HCT116 (cell line): ENCODE results near the gene SLC9A9. TPM values are rescaled to one million over a fixed set of nuclear protein-coding genes. Genes with fewer than 3 reads are reported as not detected.
A peak's percentile ranks its signal among the peaks of the same experiment; 100 is the strongest.

Experiments
- ATAC-seq: fragments of 200-7000 bp; cut with Tn5 transposase; 2 replicates; pipeline ENCODE4 v1.9.1; 2020; ENCODE audit warnings: mild to moderate bottlenecking, moderate library complexity
- BruUV-seq: library from RNA; stranded (reverse); fragments of 400-500 nt; replicated peaks from 2 replicates; lab custom pipeline; 2021; lab: Mats Ljungman, UMichigan
- CTCF ChIA-PET: fragments of 300-600 bp; sonication (Branson Sonifier 250); formaldehyde crosslinking; loops from one replicate; lab custom pipeline; 2021; ENCODE audit warnings: antibody characterized with exemption; lab: Charles Lee
- POLR2A ChIA-PET: fragments of 300-600, 350-600 bp; sonication (Branson Sonifier 250); formaldehyde crosslinking; loops from one replicate; lab custom pipeline; 2021; ENCODE audit warnings: antibody characterized with exemption; lab: Charles Lee
- RAD21 ChIA-PET, 2 experiments: fragments of 300-600 bp; sonication (Branson Sonifier 250); formaldehyde crosslinking; loops; one replicate each; lab custom pipeline; 2023; ENCODE audit warnings: low total read pairs in 2 of 2; ENCODE audit not compliant: uncharacterized antibody in 2 of 2, unreplicated experiment in 2 of 2, low non-redundant PET in 1 of 2; lab: Charles Lee
- DNase-seq: peaks from one replicate; pipeline ENCODE4 v3.0.0-alpha.2; 2010; ENCODE audit warnings: low read depth, low spot score
- H2AFZ ChIP-seq: fragments of 200-600 bp; shearing (Covaris generic), sonication (generic); 2 replicates; pipeline ENCODE4 v1.6.1; 2017; ENCODE audit warnings: low read depth, mixed run types, mixed read lengths, antibody characterized with exemption, low read length; ENCODE audit not compliant: poor library complexity, severe bottlenecking
- H3K27ac ChIP-seq: 2 replicates; pipeline ENCODE4 v1.5.1; 2012; ENCODE audit warnings: low read depth, low read length
- H3K27me3 ChIP-seq: fragments of 200-600 bp; sonication (generic); 2 replicates; pipeline ENCODE4 v1.6.1; 2016; ENCODE audit warnings: mixed run types, low read length, mixed read lengths; ENCODE audit not compliant: insufficient read depth
- H3K36me3 ChIP-seq, 2 experiments: fragments of 200-500 bp in 1 of 2; fragments of 200-600 bp in 1 of 2; sonication (Bioruptor generic) in 1 of 2; sonication (generic) in 1 of 2; 2 replicates each; pipeline versions ENCODE4 v1.5.1 to v1.6.1; 2014 to 2016; ENCODE audit warnings: low read length in 2 of 2, inconsistent platforms in 1 of 2, mixed read lengths in 1 of 2, mixed run types in 1 of 2; ENCODE audit not compliant: insufficient read depth in 2 of 2, control insufficient read depth in 1 of 2
- H3K4me1 ChIP-seq, 2 experiments: fragments of 200-600 bp in 1 of 2; sonication (generic) in 1 of 2; 2 replicates each; pipeline versions ENCODE4 v1.5.1 to v1.6.1; 2012 to 2017; ENCODE audit warnings: low read length in 2 of 2, inconsistent platforms in 1 of 2, mild to moderate bottlenecking in 1 of 2, mixed read lengths in 1 of 2, mixed run types in 1 of 2, moderate library complexity in 1 of 2; ENCODE audit not compliant: insufficient read depth in 2 of 2, control insufficient read depth in 1 of 2
- H3K4me2 ChIP-seq: fragments of 200-600 bp; sonication (generic); 2 replicates; pipeline ENCODE4 v1.6.1; 2017; ENCODE audit warnings: mixed run types, low read length, mixed read lengths
- H3K4me3 ChIP-seq, 2 experiments: fragments of 200-600 bp in 1 of 2; sonication (generic) in 1 of 2; replicated peaks in 1 of 2; 2 replicates each; pipeline ENCODE4 v1.5.1; 2011 to 2016; ENCODE audit warnings: low read length in 2 of 2, control low read depth in 1 of 2, low read depth in 1 of 2, mild to moderate bottlenecking in 1 of 2, mixed read lengths in 1 of 2, mixed run types in 1 of 2
- H3K79me2 ChIP-seq: fragments of 200-600 bp; sonication (generic); 2 replicates; pipeline ENCODE4 v1.6.1; 2017; ENCODE audit warnings: mild to moderate bottlenecking, mixed run types, low read length, moderate library complexity, mixed read lengths; ENCODE audit not compliant: insufficient read depth
- H3K9ac ChIP-seq: fragments of 200-600 bp; sonication (generic); 2 replicates; pipeline ENCODE4 v1.6.1; 2016; ENCODE audit warnings: low read length, mixed read lengths
- H3K9me2 ChIP-seq: fragments of 200-600 bp; sonication (generic), shearing (Covaris generic); 2 replicates; pipeline ENCODE4 v1.6.1; 2017; ENCODE audit warnings: mixed run types, mild to moderate bottlenecking, moderate library complexity; ENCODE audit not compliant: insufficient read depth
- H3K9me3 ChIP-seq, 2 experiments: fragments of 200-500 bp in 1 of 2; fragments of 200-600 bp in 1 of 2; sonication (Bioruptor generic) in 1 of 2; sonication (generic) in 1 of 2; 2 replicates each; pipeline ENCODE4 v1.6.1; 2014 to 2017; ENCODE audit warnings: low read length in 2 of 2, mixed read lengths in 2 of 2, inconsistent platforms in 1 of 2, low read depth in 1 of 2, mild to moderate bottlenecking in 1 of 2, mixed run types in 1 of 2, moderate library complexity in 1 of 2; ENCODE audit not compliant: control insufficient read depth in 1 of 2, insufficient read depth in 1 of 2
- H4K20me1 ChIP-seq: fragments of 200-600 bp; sonication (generic), shearing (Covaris generic); 2 replicates; pipeline ENCODE4 v1.6.1; 2017; ENCODE audit warnings: mixed run types, mild to moderate bottlenecking, moderate library complexity; ENCODE audit not compliant: insufficient read depth
- ATF3 ChIP-seq: IDR thresholded peaks from 2 replicates; pipeline ENCODE4 v1.6.1; 2012
- CBX3 ChIP-seq: IDR thresholded peaks from 2 replicates; pipeline ENCODE4 v1.6.1; 2012; ENCODE audit warnings: low read depth
- CEBPB ChIP-seq: IDR thresholded peaks from 2 replicates; pipeline ENCODE4 v1.6.1; 2012; ENCODE audit warnings: low read depth
- FOSL1 ChIP-seq: IDR thresholded peaks from 2 replicates; pipeline ENCODE4 v1.6.1; 2012; ENCODE audit warnings: low read depth
- POLR2A ChIP-seq: IDR thresholded peaks from 2 replicates; pipeline ENCODE4 v1.7.0; 2011; ENCODE audit warnings: borderline replicate concordance; ENCODE audit not compliant: insufficient read depth, insufficient read length; ENCODE audit errors: extremely low read depth
- POLR2AphosphoS5 ChIP-seq: IDR thresholded peaks from 2 replicates; pipeline ENCODE4 v1.6.1; 2011; ENCODE audit warnings: mild to moderate bottlenecking, low read depth, low read length, moderate library complexity
- SRF ChIP-seq: IDR thresholded peaks from 2 replicates; pipeline ENCODE4 v1.6.1; 2012; ENCODE audit warnings: low read depth
- TCF7L2 ChIP-seq: IDR thresholded peaks from 2 replicates; pipeline ENCODE4 v1.7.0; 2011; ENCODE audit warnings: borderline replicate concordance, inconsistent platforms; ENCODE audit not compliant: insufficient read depth, insufficient read length; ENCODE audit errors: extremely low read depth
- YY1 ChIP-seq: IDR thresholded peaks from 2 replicates; pipeline ENCODE4 v1.6.1; 2011; ENCODE audit warnings: low read length, low read depth, moderate library complexity, mild to moderate bottlenecking; ENCODE audit not compliant: insufficient replicate concordance; ENCODE audit errors: extremely low read depth
- intact Hi-C: fragments of 100-400 bp; cut with micrococcal nuclease; formaldehyde crosslinking; loops from 2 replicates; pipeline ENCODE4 v1.10.0; 2022
- total RNA-seq: library from RNA; stranded (reverse); gene quantifications from one replicate; pipeline ENCODE4 v1.2.1, GENCODE V29; 2021; ENCODE audit not compliant: unreplicated experiment
- TF ChIP-seq, protein P1 (sequence below): IDR thresholded peaks from 2 replicates; pipeline ENCODE4 v1.6.1; 2011; ENCODE audit warnings: mild to moderate bottlenecking, low read length, moderate library complexity; ENCODE audit not compliant: insufficient replicate concordance; ENCODE audit errors: extremely low read depth
- TF ChIP-seq, protein P2 (sequence below): IDR thresholded peaks from 2 replicates; pipeline ENCODE4 v1.6.1; 2012; ENCODE audit warnings: low read depth
- TF ChIP-seq, protein P3 (sequence below), 3 experiments: fragments of 200-600 bp in 1 of 3; sonication (generic) in 1 of 3; IDR thresholded peaks in 2 of 3; conservative IDR thresholded peaks in 1 of 3; 2 replicates each; pipeline ENCODE4 v1.5.1; 2012 to 2017; ENCODE audit warnings: low read depth in 2 of 3, low read length in 2 of 3, antibody characterized with exemption in 1 of 3, borderline replicate concordance in 1 of 3, control low read depth in 1 of 3, mild to moderate bottlenecking in 1 of 3, mixed read lengths in 1 of 3, mixed run types in 1 of 3, moderate library complexity in 1 of 3; ENCODE audit not compliant: insufficient read depth in 1 of 3

Gene SLC9A9
- total RNA-seq, 1 experiment from 2014 or later: 0.20 TPM

DNA sequence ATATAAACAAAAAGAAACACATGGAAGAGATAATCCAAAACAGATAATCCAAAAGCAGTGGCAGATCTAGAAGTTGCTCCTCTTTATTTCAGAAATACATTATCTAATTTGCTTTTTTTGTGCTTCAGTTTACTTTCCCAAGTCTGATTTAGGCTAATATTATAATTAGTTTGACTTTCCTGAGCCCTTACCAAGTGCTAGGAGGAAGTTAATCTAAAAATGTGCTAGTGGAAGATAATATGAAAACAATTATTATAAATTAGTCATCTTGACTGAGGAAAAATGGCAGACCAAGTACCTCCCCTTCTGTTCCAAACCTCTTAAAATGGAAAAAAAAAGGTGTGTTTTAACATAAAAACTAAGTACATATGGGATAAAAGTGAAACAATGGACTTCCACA is 17.5 kb downstream of the SLC9A9 start:
- Histone ChIP-seq H3K4me1 (peaks cover 5 to 12% of the 10 kb centered on the region in 2 experiments; a peak in 3 of 4 replicates), H3K36me3 (no peaks in the 10 kb centered on the region), H3K4me2 (peak overlapping the region; percentile 35), H3K9me2 (no peaks in the 10 kb centered on the region), H2AFZ (peak overlapping the region; percentile 84), H3K27me3 (no peaks in the 10 kb centered on the region), H3K9me3 (no peaks in the 10 kb centered on the region), H3K9ac (no peak overlapping the region), H3K27ac (no peak overlapping the region), H4K20me1 (no peaks in the 10 kb centered on the region), H3K79me2 (no peaks in the 10 kb centered on the region), H3K4me3 (no peak overlapping the region)
- ChIA-PET POLR2A (no interaction called here), CTCF (no interaction called here), RAD21 (no interaction called here)
- DNase-seq (no peak), ATAC-seq (no peak)
- TF ChIP-seq SRF: no peak
- TF ChIP-seq CBX3: no peak
- no peak for TF ChIP-seq TCF7L2
- no peak for TF ChIP-seq POLR2A
- no peak for TF ChIP-seq POLR2AphosphoS5
- TF ChIP-seq CEBPB: no peak
- TF ChIP-seq, protein P1, sequence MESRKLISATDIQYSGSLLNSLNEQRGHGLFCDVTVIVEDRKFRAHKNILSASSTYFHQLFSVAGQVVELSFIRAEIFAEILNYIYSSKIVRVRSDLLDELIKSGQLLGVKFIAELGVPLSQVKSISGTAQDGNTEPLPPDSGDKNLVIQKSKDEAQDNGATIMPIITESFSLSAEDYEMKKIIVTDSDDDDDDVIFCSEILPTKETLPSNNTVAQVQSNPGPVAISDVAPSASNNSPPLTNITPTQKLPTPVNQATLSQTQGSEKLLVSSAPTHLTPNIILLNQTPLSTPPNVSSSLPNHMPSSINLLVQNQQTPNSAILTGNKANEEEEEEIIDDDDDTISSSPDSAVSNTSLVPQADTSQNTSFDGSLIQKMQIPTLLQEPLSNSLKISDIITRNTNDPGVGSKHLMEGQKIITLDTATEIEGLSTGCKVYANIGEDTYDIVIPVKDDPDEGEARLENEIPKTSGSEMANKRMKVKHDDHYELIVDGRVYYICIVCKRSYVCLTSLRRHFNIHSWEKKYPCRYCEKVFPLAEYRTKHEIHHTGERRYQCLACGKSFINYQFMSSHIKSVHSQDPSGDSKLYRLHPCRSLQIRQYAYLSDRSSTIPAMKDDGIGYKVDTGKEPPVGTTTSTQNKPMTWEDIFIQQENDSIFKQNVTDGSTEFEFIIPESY: no peak
- TF ChIP-seq, protein P2, sequence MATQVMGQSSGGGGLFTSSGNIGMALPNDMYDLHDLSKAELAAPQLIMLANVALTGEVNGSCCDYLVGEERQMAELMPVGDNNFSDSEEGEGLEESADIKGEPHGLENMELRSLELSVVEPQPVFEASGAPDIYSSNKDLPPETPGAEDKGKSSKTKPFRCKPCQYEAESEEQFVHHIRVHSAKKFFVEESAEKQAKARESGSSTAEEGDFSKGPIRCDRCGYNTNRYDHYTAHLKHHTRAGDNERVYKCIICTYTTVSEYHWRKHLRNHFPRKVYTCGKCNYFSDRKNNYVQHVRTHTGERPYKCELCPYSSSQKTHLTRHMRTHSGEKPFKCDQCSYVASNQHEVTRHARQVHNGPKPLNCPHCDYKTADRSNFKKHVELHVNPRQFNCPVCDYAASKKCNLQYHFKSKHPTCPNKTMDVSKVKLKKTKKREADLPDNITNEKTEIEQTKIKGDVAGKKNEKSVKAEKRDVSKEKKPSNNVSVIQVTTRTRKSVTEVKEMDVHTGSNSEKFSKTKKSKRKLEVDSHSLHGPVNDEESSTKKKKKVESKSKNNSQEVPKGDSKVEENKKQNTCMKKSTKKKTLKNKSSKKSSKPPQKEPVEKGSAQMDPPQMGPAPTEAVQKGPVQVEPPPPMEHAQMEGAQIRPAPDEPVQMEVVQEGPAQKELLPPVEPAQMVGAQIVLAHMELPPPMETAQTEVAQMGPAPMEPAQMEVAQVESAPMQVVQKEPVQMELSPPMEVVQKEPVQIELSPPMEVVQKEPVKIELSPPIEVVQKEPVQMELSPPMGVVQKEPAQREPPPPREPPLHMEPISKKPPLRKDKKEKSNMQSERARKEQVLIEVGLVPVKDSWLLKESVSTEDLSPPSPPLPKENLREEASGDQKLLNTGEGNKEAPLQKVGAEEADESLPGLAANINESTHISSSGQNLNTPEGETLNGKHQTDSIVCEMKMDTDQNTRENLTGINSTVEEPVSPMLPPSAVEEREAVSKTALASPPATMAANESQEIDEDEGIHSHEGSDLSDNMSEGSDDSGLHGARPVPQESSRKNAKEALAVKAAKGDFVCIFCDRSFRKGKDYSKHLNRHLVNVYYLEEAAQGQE: no peak
- TF ChIP-seq YY1: no peak
- TF ChIP-seq FOSL1: no peak
- no peak for TF ChIP-seq ATF3
- TF ChIP-seq, protein P3, sequence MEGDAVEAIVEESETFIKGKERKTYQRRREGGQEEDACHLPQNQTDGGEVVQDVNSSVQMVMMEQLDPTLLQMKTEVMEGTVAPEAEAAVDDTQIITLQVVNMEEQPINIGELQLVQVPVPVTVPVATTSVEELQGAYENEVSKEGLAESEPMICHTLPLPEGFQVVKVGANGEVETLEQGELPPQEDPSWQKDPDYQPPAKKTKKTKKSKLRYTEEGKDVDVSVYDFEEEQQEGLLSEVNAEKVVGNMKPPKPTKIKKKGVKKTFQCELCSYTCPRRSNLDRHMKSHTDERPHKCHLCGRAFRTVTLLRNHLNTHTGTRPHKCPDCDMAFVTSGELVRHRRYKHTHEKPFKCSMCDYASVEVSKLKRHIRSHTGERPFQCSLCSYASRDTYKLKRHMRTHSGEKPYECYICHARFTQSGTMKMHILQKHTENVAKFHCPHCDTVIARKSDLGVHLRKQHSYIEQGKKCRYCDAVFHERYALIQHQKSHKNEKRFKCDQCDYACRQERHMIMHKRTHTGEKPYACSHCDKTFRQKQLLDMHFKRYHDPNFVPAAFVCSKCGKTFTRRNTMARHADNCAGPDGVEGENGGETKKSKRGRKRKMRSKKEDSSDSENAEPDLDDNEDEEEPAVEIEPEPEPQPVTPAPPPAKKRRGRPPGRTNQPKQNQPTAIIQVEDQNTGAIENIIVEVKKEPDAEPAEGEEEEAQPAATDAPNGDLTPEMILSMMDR (IDR thresholded peaks at IDR 0.05 in 2 of 3, conservative IDR thresholded peaks at IDR 0.05 in 1 of 3; ENCODE audit: borderline replicate concordance in 1 of 3, insufficient read depth in 1 of 3, low read depth in 2 of 3, low read length in 2 of 3): no peak
- BruUV-seq: no TSS peak
- intact Hi-C loops: no loop called here
